Sigmoid colon (tissue), 4 donors: ENCODE results near the gene CDH1.

Source experiments
- EP300 ChIP-seq, 4 donors: sonication (generic); formaldehyde crosslinking; IDR thresholded peaks; one replicate each; pipeline ENCODE4 v1.6.1; 2017; ENCODE audit warnings: antibody characterized with exemption in 4 of 4
- POLR2AphosphoS5 ChIP-seq, 4 donors: sonication (generic); formaldehyde crosslinking; IDR thresholded peaks; one replicate each; pipeline ENCODE4 v1.6.1; 2017; ENCODE audit warnings: antibody characterized with exemption in 4 of 4
- TF ChIP-seq, protein P1 (sequence below), 4 experiments: fragments of 450-650 bp in 3 of 4; fragments of 200-600 bp in 1 of 4; IDR thresholded peaks; one replicate each; pipeline ENCODE4 v1.5.1; 2016 to 2019; ENCODE audit warnings: antibody characterized with exemption in 4 of 4, mild to moderate bottlenecking in 3 of 4, moderate library complexity in 2 of 4

DNA sequence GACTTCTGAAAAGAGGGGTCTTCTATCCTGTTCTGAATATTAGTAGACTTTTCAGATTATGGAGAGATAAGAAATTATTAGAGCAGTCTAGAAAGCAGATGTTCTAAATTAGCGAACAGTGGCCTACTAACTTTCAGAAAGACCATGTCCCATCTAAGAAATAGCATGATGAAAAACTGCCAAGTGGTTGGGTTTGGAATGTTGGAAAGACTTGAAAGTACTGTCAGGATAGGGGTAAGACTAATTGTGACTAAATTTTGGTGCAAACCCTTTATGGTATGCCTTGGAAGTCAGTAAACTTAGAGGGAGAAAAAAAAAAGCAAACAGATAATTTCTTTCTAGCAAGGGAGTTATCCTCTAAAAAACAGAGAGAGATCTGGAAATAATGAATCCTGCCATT is 147.3 kb downstream of the CDH1 start:
- TF ChIP-seq, protein P1, sequence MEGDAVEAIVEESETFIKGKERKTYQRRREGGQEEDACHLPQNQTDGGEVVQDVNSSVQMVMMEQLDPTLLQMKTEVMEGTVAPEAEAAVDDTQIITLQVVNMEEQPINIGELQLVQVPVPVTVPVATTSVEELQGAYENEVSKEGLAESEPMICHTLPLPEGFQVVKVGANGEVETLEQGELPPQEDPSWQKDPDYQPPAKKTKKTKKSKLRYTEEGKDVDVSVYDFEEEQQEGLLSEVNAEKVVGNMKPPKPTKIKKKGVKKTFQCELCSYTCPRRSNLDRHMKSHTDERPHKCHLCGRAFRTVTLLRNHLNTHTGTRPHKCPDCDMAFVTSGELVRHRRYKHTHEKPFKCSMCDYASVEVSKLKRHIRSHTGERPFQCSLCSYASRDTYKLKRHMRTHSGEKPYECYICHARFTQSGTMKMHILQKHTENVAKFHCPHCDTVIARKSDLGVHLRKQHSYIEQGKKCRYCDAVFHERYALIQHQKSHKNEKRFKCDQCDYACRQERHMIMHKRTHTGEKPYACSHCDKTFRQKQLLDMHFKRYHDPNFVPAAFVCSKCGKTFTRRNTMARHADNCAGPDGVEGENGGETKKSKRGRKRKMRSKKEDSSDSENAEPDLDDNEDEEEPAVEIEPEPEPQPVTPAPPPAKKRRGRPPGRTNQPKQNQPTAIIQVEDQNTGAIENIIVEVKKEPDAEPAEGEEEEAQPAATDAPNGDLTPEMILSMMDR (IDR thresholded peaks at IDR 0.05): no peak
- no peak for TF ChIP-seq EP300 (IDR thresholded peaks at IDR 0.05)
- no peak for TF ChIP-seq POLR2AphosphoS5 (IDR thresholded peaks at IDR 0.05)
